Peyer's patch (tissue), 4 donors: ENCODE measurements around the gene HDAC4.

Experiments
- CTCF ChIP-seq, 6 experiments: fragments of 450-650 bp in 4 of 6; fragments of 200-600 bp in 2 of 6; sonication (generic) in 1 of 6; IDR thresholded peaks; one replicate each; pipeline ENCODE4 v1.5.1; 2017 to 2019; ENCODE audit warnings: antibody characterized with exemption in 6 of 6, mild to moderate bottlenecking in 3 of 6, moderate library complexity in 1 of 6
- POLR2A ChIP-seq, 2 donors: fragments of 450-650 bp; IDR thresholded peaks; one replicate each; pipeline ENCODE4 v1.5.1; 2017; ENCODE audit warnings: antibody characterized with exemption in 2 of 2, mild to moderate bottlenecking in 2 of 2, moderate library complexity in 2 of 2

- TF ChIP-seq CTCF (IDR thresholded peaks at IDR 0.05), result no peak
- TF ChIP-seq POLR2A (IDR thresholded peaks at IDR 0.05), result no peak
These were observed 263.5 kb downstream of the HDAC4 start for GRCh38 chr2:239137165-239137897.
